AG10803 (cell line): ENCODE measurements around the gene METTL22.
"Not testable (repeated sequence)": the region's sequence is repeated elsewhere in the genome, so short reads cannot be mapped to it uniquely, and the experiment has no call there.

Experiments used
- DNase-seq: peaks from one replicate; pipeline ENCODE4 v3.0.0; 2010; ENCODE audit warnings: low read depth
- H3K4me3 ChIP-seq: 2 replicates; pipeline ENCODE4 v1.5.1; 2011; ENCODE audit warnings: mild to moderate bottlenecking, low read length, control low read depth
- TF ChIP-seq, protein P1 (sequence below): conservative IDR thresholded peaks from 2 replicates; pipeline ENCODE4 v1.5.1; 2011; ENCODE audit warnings: mild to moderate bottlenecking, low read length, control low read depth, inconsistent platforms

METTL22 gene

DNA sequence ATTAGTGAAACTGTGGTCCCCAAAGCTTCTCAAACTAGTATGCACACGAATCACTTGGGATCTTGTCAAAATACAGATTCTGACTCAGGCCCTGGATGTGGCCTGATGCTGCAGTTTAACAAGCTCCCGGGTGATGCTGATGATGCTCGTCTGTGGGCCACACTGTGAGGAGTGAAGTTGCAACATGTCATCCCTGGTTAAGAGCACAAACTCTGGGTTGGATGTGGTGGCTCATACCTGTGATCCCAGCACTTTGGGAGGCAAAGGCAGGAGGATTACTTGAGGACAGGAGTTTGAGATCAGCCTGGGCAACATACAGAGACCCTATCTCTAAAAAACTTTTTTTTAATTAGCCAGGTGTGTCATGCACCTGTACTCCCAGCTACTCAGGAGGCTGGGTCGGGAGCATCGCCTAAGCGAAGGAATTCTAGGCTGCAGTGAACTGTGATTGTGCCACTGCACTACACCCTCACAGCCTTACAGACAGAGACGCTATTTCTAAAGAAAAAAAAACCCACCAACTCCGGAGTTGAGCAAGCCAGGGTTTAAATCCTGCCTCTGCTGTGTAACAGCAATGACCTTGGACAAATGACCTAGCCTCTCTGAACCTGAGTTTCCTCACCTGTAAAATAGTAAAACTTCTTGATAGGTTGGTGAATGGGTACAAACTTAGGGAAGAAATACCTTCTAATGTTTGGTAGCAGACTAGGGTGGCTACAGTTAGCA is 28.5 kb downstream of the METTL22 start:
- TF ChIP-seq, protein P1, sequence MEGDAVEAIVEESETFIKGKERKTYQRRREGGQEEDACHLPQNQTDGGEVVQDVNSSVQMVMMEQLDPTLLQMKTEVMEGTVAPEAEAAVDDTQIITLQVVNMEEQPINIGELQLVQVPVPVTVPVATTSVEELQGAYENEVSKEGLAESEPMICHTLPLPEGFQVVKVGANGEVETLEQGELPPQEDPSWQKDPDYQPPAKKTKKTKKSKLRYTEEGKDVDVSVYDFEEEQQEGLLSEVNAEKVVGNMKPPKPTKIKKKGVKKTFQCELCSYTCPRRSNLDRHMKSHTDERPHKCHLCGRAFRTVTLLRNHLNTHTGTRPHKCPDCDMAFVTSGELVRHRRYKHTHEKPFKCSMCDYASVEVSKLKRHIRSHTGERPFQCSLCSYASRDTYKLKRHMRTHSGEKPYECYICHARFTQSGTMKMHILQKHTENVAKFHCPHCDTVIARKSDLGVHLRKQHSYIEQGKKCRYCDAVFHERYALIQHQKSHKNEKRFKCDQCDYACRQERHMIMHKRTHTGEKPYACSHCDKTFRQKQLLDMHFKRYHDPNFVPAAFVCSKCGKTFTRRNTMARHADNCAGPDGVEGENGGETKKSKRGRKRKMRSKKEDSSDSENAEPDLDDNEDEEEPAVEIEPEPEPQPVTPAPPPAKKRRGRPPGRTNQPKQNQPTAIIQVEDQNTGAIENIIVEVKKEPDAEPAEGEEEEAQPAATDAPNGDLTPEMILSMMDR: no peak
- no peak overlapping the region for H3K4me3 ChIP-seq
- DNase-seq: no peak

DNA sequence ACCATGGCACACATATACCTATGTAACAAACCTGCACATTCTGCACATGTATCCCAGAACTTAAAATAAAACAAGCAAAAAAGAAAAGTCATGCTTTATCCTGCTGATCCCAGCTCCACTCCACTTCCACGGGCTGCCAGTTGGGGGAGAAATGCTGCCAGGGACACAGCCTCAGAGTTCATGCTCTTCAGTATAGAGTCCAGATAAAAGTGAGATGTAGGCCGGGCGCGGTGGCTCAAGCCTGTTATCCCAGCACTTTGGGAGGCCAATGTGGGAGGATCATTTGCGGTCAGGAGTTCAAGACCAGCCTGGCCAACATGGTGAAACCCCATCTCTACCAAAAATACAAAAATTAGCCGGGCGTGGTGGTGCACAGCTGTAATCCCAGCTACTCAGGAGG is 30.5 kb downstream of the METTL22 start:
- not testable (repeated sequence) for H3K4me3 ChIP-seq
- peak; percentile 25 for DNase-seq
- TF ChIP-seq, protein P1: peak; percentile 51

DNA sequence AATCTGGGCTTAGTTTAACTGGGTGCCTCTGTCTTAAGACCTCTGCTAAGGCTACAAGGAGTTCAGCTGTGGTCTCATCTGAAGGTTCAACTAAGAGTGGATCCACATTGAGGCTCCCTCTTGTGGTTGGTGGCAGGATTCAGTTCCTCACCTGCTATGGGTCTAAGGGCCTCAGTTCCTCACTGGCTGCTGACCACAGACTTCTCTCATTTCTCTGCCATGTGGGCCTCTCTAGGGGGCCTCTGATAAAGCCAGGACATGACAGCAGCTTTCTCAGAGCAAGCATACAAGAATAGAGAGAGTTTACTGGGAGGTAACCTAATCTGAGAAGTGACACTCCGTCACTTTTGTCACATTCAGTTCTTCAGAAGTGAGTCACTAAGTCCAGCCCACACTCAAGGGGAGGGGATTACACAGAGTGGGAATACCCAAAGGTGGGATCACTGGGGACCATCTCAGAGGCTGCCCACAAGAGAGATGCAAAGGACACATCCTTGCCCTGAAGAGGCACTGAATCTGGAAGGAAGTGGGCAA is 33.8 kb downstream of the METTL22 start:
- TF ChIP-seq, protein P1: peak; percentile 45
- no peak overlapping the region for H3K4me3 ChIP-seq
- DNase-seq: peak; percentile 4

DNA sequence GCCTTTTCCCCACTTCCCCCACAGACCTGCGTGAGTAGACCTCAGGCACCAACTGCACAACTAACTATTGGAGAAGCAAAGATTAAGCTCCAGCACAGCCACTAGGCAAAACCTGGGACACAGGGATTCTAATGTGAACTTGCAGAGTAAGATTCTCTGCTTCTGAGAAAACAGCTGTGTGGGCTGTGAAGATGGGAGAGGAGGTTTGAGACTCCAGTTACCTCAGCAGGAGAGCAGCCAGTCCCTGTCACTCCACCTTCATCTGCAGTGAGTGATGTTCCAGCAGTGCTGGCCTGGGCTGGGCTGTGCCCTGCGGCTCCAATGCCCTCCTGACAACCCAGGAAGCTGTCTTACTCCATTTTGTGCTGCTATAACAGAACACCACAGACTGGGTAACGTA is 34.9 kb downstream of the METTL22 start:
- no peak for DNase-seq
- H3K4me3 ChIP-seq: no peak overlapping the region
- TF ChIP-seq, protein P1: no peak

DNA sequence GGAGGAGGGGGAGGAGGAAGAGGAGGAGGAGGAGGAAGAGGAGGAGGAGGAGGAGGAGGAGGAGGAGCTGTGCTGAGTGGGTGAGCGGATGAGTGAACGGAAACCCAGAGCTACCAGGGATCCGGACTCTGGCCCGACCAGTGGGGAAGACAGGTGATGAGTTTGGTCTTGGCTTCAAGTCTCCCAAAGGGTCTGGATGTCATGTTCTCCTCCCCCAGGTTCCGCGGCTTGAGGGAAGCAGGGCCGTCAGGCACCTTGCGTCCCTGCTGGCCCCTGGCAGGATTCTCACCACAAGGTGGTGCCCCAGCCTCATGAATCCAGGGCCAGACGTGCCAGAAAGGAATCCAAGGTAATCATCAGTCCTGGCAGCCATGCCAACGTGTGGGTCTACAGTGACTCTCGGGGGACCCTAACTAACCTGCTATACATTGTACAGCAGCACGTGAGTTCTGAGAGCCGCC is 39.4 kb downstream of the METTL22 start:
- DNase-seq: peak; percentile 47
- no peak overlapping the region for H3K4me3 ChIP-seq
- TF ChIP-seq, protein P1: peak; percentile 66

DNA sequence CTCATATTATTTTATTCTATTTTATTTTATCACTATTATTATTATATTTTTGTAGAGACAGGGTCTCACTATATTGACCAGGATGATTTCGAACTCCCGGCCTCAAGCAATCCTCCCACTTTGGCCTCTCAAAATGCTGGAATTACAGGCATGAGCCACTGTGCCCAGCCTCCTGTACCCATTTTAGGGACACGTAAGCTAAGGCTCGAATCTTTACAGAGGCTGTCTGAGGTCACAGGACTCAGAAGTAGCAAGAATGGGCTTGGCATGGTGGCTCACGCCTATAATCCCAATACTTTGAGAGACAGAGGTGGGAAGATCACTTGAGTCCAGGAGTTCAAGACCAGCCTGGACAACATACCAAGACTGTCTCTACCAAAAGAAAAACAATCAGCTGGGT is 40.2 kb downstream of the METTL22 start:
- H3K4me3 ChIP-seq: no peak overlapping the region
- TF ChIP-seq, protein P1: no peak
- no peak for DNase-seq
